Neutrophil (primary cell): ENCODE data around the gene KMT2C.
A peak's percentile ranks its signal among the peaks of the same experiment; 100 is the strongest.

Experiments used
- H3K27ac ChIP-seq: fragments of 200-600 bp; sonication (generic); 2 replicates; pipeline ENCODE4 v1.5.1; 2016; ENCODE audit warnings: mild to moderate bottlenecking, moderate library complexity
- H3K27me3 ChIP-seq: fragments of 200-600 bp; sonication (generic); 2 replicates; pipeline ENCODE4 v1.6.0; 2016; ENCODE audit warnings: mild to moderate bottlenecking
- H3K36me3 ChIP-seq: fragments of 200-600 bp; sonication (generic); 2 replicates; pipeline ENCODE4 v1.5.1; 2017
- H3K4me1 ChIP-seq, 2 experiments: fragments of 200-600 bp in 1 of 2; sonication (generic) in 1 of 2; 1 replicate in 1 of 2; 2 replicates in 1 of 2; pipeline versions ENCODE4 v1.5.1 to v1.6.1; 2013 to 2016; ENCODE audit warnings: low read depth in 1 of 2, low read length in 1 of 2, mild to moderate bottlenecking in 1 of 2, moderate library complexity in 1 of 2; ENCODE audit not compliant: control insufficient read depth in 1 of 2, insufficient read depth in 1 of 2
- H3K4me3 ChIP-seq, 2 experiments: fragments of 200-600 bp in 1 of 2; sonication (generic) in 1 of 2; 1 replicate in 1 of 2; 2 replicates in 1 of 2; pipeline ENCODE4 v1.5.1; 2013 to 2016; ENCODE audit warnings: low read depth in 1 of 2, low read length in 1 of 2, mild to moderate bottlenecking in 1 of 2, moderate library complexity in 1 of 2
- H3K9me3 ChIP-seq: fragments of 200-600 bp; sonication (generic); 2 replicates; pipeline ENCODE4 v1.5.1; 2016
- CTCF ChIP-seq: fragments of 200-600 bp; sonication (generic); IDR thresholded peaks from 2 replicates; pipeline ENCODE4 v1.5.1; 2016; ENCODE audit warnings: antibody characterized with exemption

The KMT2C gene

GRCh38 chr7:152152267-152152666 is 283.5 kb downstream of the KMT2C start:
- H3K9me3 ChIP-seq: no peaks in the 10 kb centered on the region
- H3K27ac ChIP-seq: no peak overlapping the region
- no peak overlapping the region for H3K4me3 ChIP-seq
- no peaks in the 10 kb centered on the region for H3K4me1 ChIP-seq
- H3K27me3 ChIP-seq: no peaks in the 10 kb centered on the region
- H3K36me3 ChIP-seq: peaks cover 100% of the 10 kb centered on the region
- TF ChIP-seq CTCF: no peak

GRCh38 chr7:152149363-152149762 is 286.4 kb downstream of the KMT2C start:
- no peak for TF ChIP-seq CTCF
- Histone ChIP-seq H3K9me3 (no peaks in the 10 kb centered on the region), H3K36me3 (peaks cover 100% of the 10 kb centered on the region)

GRCh38 chr7:152148706-152149105 is 287.1 kb downstream of the KMT2C start:
- Histone ChIP-seq H3K27me3 (no peaks in the 10 kb centered on the region), H3K36me3 (peaks cover 100% of the 10 kb centered on the region), H3K27ac (no peak overlapping the region), H3K4me1 (no peaks in the 10 kb centered on the region), H3K9me3 (no peaks in the 10 kb centered on the region), H3K4me3 (no peak overlapping the region)
- no peak for TF ChIP-seq CTCF

More at GRCh38 chr7:152149363-152149762, 286.4 kb downstream of the KMT2C start:
- H3K27me3 ChIP-seq: no peaks in the 10 kb centered on the region
- no peak overlapping the region for H3K27ac ChIP-seq
- no peaks in the 10 kb centered on the region for H3K4me1 ChIP-seq
- no peak overlapping the region for H3K4me3 ChIP-seq

GRCh38 chr7:152145853-152146466 is 289.8 kb downstream of the KMT2C start:
- Histone ChIP-seq H3K9me3 (no peaks in the 10 kb centered on the region), H3K27me3 (no peaks in the 10 kb centered on the region), H3K36me3 (peaks cover 100% of the 10 kb centered on the region), H3K27ac (no peak overlapping the region), H3K4me1 (no peaks in the 10 kb centered on the region), H3K4me3 (no peak overlapping the region)
- no peak for TF ChIP-seq CTCF

- no peak overlapping the region for H3K4me3 ChIP-seq
- H3K36me3 ChIP-seq: peaks cover 100% of the 10 kb centered on the region
- TF ChIP-seq CTCF: no peak
- no peaks in the 10 kb centered on the region for H3K4me1 ChIP-seq
- no peaks in the 10 kb centered on the region for H3K9me3 ChIP-seq
- H3K27me3 ChIP-seq: no peaks in the 10 kb centered on the region
- H3K27ac ChIP-seq: peak overlapping the region; percentile 15
These were observed 291.1 kb downstream of the KMT2C start for GRCh38 chr7:152144557-152145245.
